HG03108 (cell line): ENCODE data around the gene RNU2-1.
"Not testable (repeated sequence)": the region's sequence is repeated elsewhere in the genome, so short reads cannot be mapped to it uniquely, and the experiment has no call there.

Experiments
- ATAC-seq: cut with Tn5 transposase; IDR thresholded peaks from one replicate; pipeline ENCODE4 v1.9.1; 2021; ENCODE audit warnings: moderate library complexity; ENCODE audit not compliant: unreplicated experiment

Gene RNU2-1

DNA sequence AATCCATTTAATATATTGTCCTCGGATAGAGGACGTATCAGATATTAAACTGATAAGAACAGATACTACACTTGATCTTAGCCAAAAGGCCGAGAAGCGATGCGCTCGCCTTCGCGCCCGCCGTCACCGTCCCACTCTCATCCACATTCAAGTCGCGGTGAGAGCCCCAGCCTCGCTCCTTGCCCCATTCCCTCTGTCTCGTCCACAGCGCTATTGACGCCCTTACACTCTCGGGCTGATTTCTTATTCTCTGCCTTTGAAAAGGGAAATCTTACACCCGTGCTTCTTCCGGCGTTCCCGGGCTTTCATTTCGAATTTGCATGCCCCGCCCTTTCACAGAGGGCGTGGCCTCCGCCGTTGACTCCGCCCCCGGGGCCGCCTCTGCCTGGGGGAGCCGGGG, at the start of gene RNU2-1:
Gene RNU2-1, minus strand, starts transcription at position 101 of the 400 bp plus-strand sequence.
- ATAC-seq, result not testable (repeated sequence)

DNA sequence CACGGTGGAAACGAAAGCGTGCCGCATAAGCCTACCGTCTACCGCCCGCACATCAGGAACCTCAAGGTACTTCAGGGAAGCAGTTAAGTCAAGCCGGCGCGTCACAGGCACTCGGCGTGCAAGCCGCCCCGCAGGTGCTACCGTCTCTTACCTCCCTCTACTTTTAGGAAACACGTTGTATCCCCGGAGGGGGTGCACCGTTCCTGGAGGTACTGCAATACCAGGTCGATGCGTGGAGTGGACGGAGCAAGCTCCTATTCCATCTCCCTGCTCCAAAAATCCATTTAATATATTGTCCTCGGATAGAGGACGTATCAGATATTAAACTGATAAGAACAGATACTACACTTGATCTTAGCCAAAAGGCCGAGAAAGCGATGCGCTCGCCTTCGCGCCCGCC, 39.1 kb upstream of the RNU2-1 start:
- ATAC-seq, result not testable (repeated sequence)

DNA sequence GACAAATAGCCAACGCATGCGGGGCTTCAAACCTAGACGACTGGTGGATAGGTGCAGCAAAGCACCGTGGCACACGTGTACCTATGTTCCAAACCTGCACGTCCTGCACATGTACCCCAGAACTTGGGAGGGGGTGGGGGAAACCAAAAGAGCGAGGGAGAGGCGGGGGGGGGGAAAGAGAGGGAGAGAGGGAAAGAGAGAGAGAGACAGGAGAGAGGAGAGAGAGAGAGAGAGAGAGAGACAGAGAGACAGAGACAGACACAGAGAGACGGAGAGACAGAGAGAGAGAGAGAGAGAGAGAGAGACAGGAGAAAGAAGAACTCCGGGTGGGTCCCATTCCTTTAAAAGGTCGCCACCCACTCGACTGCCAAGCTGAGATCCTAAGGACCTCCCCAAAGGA, 38.7 kb upstream of the RNU2-1 start:
- not testable (repeated sequence) for ATAC-seq

DNA sequence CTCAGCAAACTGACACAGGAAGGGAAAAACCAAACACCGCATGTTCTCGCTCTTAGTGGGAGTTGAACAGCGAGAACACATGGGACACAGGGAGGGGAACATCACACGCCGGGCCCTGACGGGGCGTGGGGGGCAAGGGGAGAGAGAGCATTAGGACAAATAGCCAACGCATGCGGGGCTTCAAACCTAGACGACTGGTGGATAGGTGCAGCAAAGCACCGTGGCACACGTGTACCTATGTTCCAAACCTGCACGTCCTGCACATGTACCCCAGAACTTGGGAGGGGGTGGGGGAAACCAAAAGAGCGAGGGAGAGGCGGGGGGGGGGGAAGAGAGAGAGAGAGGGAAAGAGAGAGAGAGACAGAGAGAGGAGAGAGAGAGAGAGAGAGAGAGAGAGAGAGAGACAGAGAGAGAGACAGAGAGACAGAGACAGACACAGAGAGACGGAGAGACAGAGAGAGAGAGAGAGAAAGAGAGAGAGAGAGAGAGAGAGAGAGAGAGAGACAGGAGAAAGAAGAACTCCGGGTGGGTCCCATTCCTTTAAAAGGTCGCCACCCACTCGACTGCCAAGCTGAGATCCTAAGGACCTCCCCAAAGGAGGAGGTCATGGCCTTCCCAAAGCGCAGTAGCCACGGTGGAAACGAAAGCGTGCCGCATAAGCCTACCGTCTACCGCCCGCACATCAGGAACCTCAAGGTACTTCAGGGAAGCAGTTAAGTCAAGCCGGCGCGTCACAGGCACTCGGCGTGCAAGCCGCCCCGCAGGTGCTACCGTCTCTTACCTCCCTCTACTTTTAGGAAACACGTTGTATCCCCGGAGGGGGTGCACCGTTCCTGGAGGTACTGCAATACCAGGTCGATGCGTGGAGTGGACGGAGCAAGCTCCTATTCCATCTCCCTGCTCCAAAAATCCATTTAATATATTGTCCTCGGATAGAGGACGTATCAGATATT, 37.1 kb upstream of the RNU2-1 start:
- ATAC-seq, result not testable (repeated sequence)

DNA sequence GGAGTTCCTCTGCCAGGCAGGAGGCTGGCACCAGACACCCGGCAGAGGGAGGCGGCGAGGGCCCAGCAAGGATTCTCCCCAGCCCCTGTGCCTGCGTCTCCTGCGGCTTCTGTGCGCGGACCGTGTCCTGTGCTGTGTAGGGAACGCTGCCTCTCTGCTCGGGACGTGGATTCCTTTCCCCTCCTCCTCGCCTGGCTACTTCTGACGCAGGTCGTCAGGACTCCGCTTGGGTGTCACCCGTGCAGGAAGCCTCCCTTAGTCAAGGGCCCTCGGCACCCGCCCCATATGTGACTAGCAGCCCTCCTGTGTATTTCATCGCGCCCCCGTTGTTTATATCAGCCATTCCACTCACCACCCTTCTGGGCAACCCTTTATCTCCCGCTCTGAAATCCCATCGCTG, 12.7 kb upstream of the RNU2-1 start:
- not testable (repeated sequence) for ATAC-seq

DNA sequence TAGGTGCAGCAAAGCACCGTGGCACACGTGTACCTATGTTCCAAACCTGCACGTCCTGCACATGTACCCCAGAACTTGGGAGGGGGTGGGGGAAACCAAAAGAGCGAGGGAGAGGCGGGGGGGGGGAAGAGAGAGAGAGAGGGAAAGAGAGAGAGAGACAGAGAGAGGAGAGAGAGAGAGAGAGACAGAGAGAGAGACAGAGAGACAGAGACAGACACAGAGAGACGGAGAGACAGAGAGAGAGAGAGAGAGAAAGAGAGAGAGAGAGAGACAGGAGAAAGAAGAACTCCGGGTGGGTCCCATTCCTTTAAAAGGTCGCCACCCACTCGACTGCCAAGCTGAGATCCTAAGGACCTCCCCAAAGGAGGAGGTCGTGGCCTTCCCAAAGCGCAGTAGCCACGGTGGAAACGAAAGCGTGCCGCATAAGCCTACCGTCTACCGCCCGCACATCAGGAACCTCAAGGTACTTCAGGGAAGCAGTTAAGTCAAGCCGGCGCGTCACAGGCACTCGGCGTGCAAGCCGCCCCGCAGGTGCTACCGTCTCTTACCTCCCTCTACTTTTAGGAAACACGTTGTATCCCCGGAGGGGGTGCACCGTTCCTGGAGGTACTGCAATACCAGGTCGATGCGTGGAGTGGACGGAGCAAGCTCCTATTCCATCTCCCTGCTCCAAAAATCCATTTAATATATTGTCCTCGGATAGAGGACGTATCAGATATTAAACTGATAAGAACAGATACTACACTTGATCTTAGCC, 7.0 kb upstream of the RNU2-1 start:
- ATAC-seq, result not testable (repeated sequence)

DNA sequence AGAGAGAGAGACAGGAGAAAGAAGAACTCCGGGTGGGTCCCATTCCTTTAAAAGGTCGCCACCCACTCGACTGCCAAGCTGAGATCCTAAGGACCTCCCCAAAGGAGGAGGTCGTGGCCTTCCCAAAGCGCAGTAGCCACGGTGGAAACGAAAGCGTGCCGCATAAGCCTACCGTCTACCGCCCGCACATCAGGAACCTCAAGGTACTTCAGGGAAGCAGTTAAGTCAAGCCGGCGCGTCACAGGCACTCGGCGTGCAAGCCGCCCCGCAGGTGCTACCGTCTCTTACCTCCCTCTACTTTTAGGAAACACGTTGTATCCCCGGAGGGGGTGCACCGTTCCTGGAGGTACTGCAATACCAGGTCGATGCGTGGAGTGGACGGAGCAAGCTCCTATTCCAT, 5.8 kb upstream of the RNU2-1 start:
- ATAC-seq, result not testable (repeated sequence)

DNA sequence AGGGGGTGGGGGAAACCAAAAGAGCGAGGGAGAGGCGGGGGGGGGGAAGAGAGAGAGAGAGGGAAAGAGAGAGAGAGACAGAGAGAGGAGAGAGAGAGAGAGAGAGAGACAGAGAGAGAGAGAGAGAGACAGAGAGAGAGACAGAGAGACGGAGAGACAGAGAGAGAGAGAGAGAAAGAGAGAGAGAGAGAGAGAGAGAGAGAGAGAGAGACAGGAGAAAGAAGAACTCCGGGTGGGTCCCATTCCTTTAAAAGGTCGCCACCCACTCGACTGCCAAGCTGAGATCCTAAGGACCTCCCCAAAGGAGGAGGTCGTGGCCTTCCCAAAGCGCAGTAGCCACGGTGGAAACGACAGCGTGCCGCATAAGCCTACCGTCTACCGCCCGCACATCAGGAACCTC, 514 bp downstream of the RNU2-1 start:
- not testable (repeated sequence) for ATAC-seq

DNA sequence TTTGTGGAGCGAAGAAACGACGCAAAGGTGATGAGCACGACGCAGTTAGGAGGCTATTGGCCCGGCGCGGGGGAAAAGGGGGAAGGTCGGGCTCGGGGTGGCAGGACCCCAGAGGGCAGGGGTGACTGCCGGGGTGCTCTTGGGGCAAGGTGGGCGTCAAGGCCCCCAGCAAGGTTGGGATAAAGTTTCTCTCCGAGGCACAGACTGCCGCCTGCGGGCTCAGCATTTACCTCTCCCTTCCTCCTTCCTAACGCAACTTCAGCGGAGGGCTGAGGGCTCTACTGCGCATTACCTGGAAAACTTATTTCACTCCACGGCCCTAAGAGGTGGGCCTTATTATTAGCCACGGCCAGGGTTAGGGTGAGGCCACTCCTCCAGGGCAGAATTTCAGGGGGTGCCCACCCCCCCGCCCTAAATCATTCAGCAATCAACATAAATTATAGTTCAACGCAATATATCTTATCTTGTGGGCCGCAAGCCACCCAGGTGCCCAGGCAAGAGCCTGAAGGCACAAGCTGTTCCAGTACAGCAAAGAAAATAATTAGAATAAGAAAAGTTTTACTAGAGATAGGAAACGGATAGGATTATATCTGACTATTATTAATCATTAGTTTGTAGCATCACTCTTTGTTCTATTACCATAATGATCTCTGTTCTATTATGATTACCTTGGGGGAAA, 1.6 kb downstream of the RNU2-1 start:
- ATAC-seq, result not testable (repeated sequence)

DNA sequence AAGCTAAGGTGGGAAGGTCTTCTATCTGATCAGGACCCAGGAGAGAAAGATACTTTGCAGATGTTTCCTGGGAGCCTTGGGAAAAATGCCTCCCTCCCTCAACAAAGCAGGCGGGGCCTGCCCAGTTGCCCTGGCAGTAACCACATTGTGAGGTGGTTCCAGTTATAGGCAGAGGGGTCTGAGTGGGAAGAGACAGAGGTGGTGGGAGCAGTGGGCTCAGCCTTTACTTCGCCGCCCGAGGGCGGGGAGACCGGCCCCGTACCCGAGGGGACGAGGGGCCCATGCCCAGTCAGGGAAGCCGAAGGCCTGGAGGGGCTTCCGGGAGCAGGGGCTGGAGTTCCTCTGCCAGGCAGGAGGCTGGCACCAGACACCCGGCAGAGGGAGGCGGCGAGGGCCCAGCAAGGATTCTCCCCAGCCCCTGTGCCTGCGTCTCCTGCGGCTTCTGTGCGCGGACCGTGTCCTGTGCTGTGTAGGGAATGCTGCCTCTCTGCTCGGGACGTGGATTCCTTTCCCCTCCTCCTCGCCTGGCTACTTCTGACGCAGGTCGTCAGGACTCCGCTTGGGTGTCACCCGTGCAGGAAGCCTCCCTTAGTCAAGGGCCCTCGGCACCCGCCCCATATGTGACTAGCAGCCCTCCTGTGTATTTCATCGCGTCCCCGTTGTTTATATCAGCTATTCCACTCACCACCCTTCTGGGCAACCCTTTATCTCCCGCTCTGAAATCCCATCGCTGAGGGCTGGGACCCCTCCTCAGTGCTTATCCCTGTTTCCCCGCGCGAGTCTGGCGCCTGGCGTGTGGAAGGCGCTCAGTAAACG, 2.4 kb downstream of the RNU2-1 start:
- not testable (repeated sequence) for ATAC-seq

DNA sequence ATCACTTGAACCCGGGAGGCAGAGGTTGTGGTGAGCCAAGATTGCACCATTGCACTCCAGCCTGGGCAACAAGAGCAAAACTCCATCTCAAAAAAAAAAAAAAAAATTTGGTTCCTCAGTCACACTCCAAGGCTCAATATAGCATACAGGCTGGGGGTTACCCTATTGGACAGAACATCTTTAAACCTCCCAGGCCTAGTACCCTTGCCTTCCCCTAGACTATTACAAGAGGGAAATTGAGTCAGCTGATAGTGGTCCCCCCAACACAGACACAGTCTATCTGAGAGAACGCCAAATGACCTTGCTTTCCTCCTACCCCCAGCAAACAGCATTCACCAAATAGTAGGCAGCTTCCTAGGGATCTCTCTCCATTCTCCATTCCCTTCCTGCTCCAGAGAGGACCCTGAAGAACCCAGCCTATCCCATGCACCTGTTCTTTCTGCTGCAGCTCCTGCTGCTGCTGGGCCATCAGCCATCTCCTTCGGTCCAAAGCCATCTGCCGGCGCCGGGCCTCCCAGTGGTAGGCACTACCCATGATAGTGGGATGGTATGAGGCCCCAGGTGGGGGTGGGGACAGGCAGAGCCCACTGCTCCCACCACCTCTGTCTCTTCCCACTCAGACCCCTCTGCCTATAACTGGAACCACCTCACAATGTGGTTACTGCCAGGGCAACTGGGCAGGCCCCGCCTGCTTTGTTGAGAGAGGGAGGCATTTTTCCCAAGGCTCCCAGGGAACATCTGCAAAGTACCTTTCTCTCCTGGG, 5.6 kb downstream of the RNU2-1 start, which contains the start of gene CCDC200:
Gene CCDC200, minus strand, starts transcription at position 604 of the 763 bp plus-strand sequence. Its CDS starts 69 bp downstream, at position 535.
- not testable (repeated sequence) for ATAC-seq

DNA sequence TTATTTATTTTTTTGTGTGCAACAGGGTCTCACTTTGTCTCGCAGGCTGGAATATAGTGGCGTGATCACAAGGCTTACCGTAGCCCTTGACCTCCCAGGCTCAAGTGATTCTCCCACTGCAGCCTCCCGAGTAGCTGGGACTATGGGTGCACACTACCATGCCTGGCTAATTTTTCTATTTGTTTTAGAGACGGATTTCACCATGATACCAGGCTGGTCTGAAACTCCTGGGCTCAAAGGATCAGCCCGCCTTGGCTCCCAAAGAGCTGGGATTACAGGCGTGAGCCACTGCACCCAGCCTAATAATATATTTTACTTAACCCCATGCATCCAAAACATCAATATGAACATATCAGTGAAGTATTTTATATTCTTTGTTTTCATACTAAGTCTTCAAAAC, 7.4 kb downstream of the RNU2-1 start:
- ATAC-seq, result no peak

DNA sequence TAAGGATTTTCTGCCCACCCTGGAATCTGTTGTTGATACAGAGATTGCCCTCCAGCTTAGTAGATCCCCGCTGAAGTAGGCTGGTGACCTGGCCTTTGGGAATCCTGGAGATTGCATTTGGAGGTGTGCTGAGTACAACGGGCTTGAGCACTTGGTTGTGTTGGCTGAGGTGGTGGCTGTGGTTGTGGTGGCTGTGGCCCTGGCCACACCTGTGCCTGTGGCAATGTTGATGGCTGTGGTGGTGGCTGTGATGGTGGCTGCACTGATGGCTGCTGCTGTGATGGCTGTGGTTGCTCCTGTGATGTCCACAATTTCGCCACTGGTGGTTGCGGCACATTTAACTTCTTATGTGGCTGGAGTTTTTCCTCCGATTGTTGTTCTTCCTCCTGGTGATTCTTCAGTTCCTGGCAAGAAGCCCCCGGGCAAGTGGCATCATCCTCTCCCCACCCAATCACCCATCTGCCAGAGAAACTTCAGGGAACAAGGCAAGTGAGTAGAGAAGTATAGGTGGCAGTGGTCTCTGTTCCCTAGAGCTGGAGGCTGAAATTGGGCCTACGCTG, 9.6 kb downstream of the RNU2-1 start:
- no peak for ATAC-seq

DNA sequence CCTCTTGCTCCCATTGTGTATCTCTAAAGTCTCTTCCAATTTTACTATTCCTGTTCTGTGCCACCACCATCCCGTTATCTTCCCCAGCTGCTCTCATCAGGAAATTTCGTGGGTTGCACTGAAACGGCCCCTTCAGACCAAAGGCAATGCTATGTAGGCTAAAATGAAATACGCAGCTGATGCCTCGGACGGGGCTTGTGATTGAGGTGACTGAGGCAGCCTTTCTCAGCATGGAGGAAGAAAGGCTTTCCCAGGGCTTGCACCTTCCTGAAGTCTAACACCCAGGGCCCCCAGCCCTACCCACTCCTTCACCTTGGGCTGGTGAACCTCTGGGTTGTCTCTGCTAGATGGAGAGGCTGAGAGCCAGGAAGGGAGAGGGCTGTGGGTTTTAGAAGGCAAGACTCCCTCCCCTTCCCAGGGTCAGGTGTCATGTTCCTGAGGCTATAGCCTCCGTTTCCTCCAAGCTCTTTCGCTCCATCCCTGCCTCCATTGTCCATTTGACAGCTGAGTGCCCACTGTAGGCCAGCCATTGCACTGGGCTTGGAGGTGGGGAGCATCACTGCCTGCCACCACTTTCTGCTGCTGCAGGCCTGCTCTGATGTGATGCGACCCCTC, 13.2 kb downstream of the RNU2-1 start:
- no peak for ATAC-seq

DNA sequence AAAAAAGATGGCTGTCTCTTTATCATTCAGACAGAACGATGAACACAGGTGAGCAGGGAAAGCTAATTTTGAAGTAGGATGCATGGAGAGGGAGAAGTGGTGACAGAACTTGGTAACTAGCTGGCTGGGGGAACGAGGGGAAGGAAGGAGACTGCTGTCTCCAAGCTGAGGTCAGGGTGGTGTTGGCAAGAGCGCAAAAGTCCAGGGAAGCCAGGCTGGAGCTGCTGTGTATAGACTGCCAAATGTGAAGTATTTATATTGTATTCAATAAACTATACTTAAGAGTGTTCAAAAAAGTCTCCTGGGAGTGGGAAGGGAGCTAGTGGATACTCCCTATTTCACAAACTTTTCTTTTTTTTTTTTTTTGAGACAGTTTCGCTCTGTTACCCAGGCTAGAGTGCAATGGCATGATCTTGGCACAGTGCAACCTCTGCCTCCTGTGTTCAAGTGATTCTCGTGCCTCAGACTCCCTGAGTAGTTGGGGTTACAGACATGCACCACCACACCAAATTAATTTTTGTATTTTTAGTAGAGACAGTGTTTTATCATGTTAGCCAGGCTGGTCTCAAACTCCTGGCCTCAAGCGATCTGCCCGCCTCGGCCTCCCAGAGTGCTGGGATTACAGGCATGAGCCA, 13.9 kb downstream of the RNU2-1 start:
- no peak for ATAC-seq

DNA sequence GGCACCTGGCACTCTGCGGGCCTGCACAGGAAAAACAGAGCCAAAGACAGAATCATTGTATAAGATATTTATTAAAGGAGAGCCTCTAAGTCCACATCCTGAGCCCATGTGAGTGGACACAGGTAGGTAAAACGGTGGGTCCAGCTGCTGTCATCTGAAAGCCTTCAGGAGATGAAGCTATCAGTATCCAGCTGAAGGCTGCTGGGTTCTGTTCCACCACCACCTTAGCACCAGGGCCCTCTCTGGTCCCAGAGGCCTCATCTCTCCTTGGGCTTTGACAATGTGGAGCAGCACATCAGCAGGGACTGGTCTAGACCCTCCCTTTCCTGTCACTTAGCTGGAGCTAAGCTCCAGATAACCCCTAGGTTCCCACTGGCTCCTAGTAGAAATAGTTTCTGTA, 14.8 kb downstream of the RNU2-1 start:
- no peak for ATAC-seq

DNA sequence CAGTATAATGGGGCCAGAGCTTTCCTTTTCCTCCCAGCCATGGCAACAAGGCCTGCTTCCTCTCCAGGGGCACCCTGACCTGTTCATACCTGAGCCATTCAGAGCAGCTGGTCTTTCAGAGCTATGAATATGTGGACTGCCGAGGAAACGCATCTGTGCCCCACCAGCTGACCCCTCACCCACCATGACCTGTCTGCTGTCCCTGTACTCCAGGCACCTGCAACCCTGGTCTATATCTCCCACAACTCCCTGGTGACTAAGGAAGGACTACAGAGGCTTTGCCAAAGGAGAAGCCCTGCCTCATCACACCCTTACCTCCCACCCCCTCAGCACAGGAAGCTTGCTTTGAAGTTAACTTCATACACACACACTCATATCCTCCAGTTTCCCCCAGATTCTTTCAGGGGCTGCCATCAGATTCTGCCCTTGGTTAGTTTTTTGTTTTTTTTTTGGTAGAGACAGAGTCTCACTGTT, 16.1 kb downstream of the RNU2-1 start:
- ATAC-seq, result no peak
